Progenitor cell of endocrine pancreas (in vitro differentiated cells): ENCODE measurements around the gene MTHFD1L. TPM values are rescaled to one million over a fixed set of nuclear protein-coding genes. Genes with fewer than 3 reads are reported as not detected.
"Not testable (repeated sequence)": the region's sequence is repeated elsewhere in the genome, so short reads cannot be mapped to it uniquely, and the experiment has no call there.

ENCODE experiments used
- DNase-seq: peaks from one replicate; pipeline ENCODE4 v3.0.0; 2021; ENCODE audit warnings: low spot score; ENCODE audit not compliant: unreplicated experiment
- H3K27ac Mint-ChIP-seq: 2 replicates; pipeline ENCODE4 v1.8.0; 2021; ENCODE audit warnings: mild to moderate bottlenecking, moderate library complexity, mixed read lengths
- H3K27me3 Mint-ChIP-seq: 2 replicates; pipeline ENCODE4 v1.8.0; 2021; ENCODE audit warnings: mixed read lengths
- H3K36me3 Mint-ChIP-seq: 2 replicates; pipeline ENCODE4 v1.8.0; 2022; ENCODE audit warnings: mixed read lengths; ENCODE audit not compliant: insufficient read depth
- H3K4me1 Mint-ChIP-seq: 2 replicates; pipeline ENCODE4 v1.8.0; 2021; ENCODE audit warnings: low read depth, mixed read lengths
- H3K4me3 Mint-ChIP-seq: 2 replicates; pipeline ENCODE4 v1.8.0; 2021; ENCODE audit warnings: low read depth, mild to moderate bottlenecking, moderate library complexity, mixed read lengths
- H3K9me3 Mint-ChIP-seq: 2 replicates; pipeline ENCODE4 v1.8.0; 2021; ENCODE audit warnings: low read depth, mixed read lengths
- CTCF ChIP-seq: fragments of 200-600 bp; sonication (generic); IDR thresholded peaks from one replicate; pipeline ENCODE4 v1.5.0; 2021; ENCODE audit warnings: antibody characterized with exemption, mild to moderate bottlenecking; ENCODE audit not compliant: unreplicated experiment
- total RNA-seq: library from RNA; stranded (reverse); gene quantifications from 2 replicates; pipeline ENCODE4 v1.2.1, GENCODE V29; 2021

The MTHFD1L gene
- total RNA-seq, 1 donor from 2014 or later: 37.4 TPM

- Mint-ChIP-seq H3K4me1 (no peaks in the 10 kb centered on the region), H3K9me3 (no peaks in the 10 kb centered on the region), H3K27me3 (peaks cover 17% of the 10 kb centered on the region), H3K36me3 (no peaks in the 10 kb centered on the region), H3K4me3 (no peak overlapping the region), H3K27ac (no peak overlapping the region)
- no peak for DNase-seq
- no peak for TF ChIP-seq CTCF
Measured at GRCh38 chr6:151111670-151112069, 246.2 kb downstream of the MTHFD1L start.

- Mint-ChIP-seq H3K36me3 (no peaks in the 10 kb centered on the region), H3K27me3 (peaks cover 17% of the 10 kb centered on the region), H3K4me3 (no peak overlapping the region), H3K9me3 (no peaks in the 10 kb centered on the region), H3K27ac (no peak overlapping the region), H3K4me1 (no peaks in the 10 kb centered on the region)
- no peak for DNase-seq
- no peak for TF ChIP-seq CTCF
Measured at GRCh38 chr6:151112130-151112529, 246.6 kb downstream of the MTHFD1L start.

GRCh38 chr6:151112884-151113283, 247.4 kb downstream of the MTHFD1L start:
- not testable (repeated sequence) for H3K36me3 Mint-ChIP-seq, H3K4me1 Mint-ChIP-seq, H3K9me3 Mint-ChIP-seq, DNase-seq, H3K27ac Mint-ChIP-seq, H3K4me3 Mint-ChIP-seq
- H3K27me3 Mint-ChIP-seq: peaks cover 17% of the 10 kb centered on the region

- Mint-ChIP-seq H3K4me1 (no peaks in the 10 kb centered on the region), H3K27ac (no peak overlapping the region), H3K36me3 (no peaks in the 10 kb centered on the region), H3K9me3 (no peaks in the 10 kb centered on the region), H3K27me3 (peaks cover 13% of the 10 kb centered on the region), H3K4me3 (no peak overlapping the region)
- no peak for DNase-seq
- TF ChIP-seq CTCF: no peak
Measured at GRCh38 chr6:151113641-151114040, 248.1 kb downstream of the MTHFD1L start.

GRCh38 chr6:151118461-151119123, 253.1 kb downstream of the MTHFD1L start:
- TF ChIP-seq CTCF: no peak
- no peak overlapping the region for H3K4me3 Mint-ChIP-seq
- no peak overlapping the region for H3K27ac Mint-ChIP-seq
- H3K36me3 Mint-ChIP-seq: no peaks in the 10 kb centered on the region
- H3K9me3 Mint-ChIP-seq: no peaks in the 10 kb centered on the region
- no peak for DNase-seq
- peaks cover 3% of the 10 kb centered on the region for H3K4me1 Mint-ChIP-seq
- H3K27me3 Mint-ChIP-seq: peaks cover 7% of the 10 kb centered on the region

GRCh38 chr6:151119823-151120524, 254.5 kb downstream of the MTHFD1L start:
- Mint-ChIP-seq H3K27me3 (peaks cover 7% of the 10 kb centered on the region), H3K36me3 (no peaks in the 10 kb centered on the region), H3K4me3 (no peak overlapping the region), H3K4me1 (peaks cover 4% of the 10 kb centered on the region), H3K27ac (no peak overlapping the region), H3K9me3 (no peaks in the 10 kb centered on the region)
- TF ChIP-seq CTCF: no peak
- DNase-seq: no peak
